Skin epidermis (tissue), 12 donors: ENCODE data around the gene TAF1L.

ENCODE experiments used
- H3K27ac ChIP-seq, 21 experiments: fragments of 200-600 bp; sonication (generic) in 11 of 21; one replicate each; pipeline ENCODE4 v1.5.0; 2020; ENCODE audit warnings: mild to moderate bottlenecking in 3 of 21, inconsistent platforms in 2 of 21, moderate library complexity in 2 of 21
- H3K4me3 ChIP-seq, 7 experiments: fragments of 200-600 bp; sonication (generic) in 2 of 7; one replicate each; pipeline ENCODE4 v1.5.0; 2020; ENCODE audit warnings: inconsistent platforms in 2 of 7, mild to moderate bottlenecking in 2 of 7, moderate library complexity in 1 of 7

The TAF1L gene

DNA sequence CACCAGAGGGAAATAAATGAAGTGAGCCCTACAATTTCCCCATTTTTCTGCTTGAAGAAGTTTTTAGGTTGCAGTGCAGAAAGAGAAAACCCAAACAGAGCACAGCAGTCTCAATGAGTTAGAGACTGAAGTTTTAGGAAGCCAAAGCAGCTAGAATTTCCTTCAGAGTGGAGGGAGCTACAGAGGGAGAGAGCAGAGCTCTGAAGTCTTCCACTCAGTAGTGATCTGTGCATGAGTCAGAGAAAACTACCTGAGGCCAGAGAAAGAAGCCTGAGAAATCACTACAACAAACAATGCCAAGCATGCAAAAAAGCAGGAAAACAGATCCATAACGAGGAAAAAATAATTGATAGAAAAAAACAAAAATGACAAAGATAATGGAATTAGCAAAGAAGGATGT lies 44.6 kb downstream of the TAF1L start:
- Histone ChIP-seq H3K4me3 (no peak overlapping the region), H3K27ac (no peak overlapping the region)

DNA sequence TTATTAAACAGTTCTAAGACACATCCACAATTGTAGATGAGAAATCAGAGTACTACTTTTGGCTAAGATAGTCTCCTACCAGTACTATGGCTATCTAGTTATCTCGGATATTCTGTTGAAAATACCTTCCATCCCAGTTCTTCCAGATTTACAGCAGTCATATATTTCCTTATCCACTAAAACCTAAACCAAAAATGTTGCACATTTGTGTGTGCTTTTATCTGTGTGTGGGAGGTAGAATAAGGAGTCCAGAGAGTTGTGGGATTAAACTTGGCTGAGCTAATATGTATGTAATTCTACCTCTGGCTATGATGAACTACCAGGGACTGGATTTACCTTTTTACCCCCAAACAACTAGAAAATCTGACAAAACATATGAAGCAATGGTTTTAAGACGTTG lies 45.0 kb downstream of the TAF1L start:
- H3K4me3 ChIP-seq: no peak overlapping the region
- no peak overlapping the region for H3K27ac ChIP-seq

DNA sequence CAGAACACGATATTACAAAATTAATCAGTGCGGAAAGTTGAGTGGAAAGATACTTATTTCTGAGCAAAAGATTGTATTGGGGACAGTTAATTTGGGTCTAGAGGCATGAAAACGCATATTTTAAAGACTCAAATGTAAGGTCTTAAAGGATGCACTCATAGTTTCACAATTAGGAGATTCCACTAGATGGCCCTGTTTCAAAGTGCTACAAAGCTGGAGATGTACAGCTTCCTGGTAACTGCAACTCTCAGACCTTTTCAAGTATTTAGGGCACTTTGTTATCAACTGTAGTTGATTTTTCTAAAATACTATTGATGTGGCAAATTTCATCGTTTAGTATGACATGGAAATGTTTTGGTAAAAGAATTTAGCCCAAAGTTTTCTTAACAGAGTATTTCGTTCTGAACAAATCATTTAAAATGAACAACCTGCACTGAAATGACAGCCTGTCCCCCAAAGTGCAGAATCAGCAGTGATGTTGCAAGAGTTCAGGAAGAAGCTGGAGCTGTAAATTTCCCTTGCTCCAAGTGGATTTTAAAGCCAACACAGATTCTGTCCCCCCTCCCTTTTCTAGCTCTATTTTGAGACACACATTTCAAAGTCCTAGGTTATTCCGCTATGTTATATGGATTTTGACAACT lies 46.3 kb downstream of the TAF1L start:
- H3K4me3 ChIP-seq: no peak overlapping the region
- no peak overlapping the region for H3K27ac ChIP-seq

DNA sequence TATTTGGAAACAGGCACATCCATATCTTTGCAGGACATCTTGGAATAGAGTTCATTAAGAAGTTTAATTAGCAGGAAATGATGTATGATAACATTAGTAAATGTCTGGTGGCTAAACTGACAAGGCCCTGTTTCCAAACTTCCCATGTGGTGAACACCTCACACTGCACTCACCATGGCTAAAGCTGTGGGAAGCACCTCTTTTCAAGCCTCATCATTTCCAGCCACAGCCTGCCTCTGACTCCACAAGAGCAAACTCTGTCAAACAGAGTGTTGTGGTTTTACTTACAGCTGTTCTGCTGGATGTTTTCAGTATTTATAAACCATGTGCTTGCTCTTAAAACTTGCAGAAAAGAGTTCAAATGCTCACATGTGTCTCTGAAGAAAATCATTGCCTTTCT lies 47.6 kb downstream of the TAF1L start:
- Histone ChIP-seq H3K27ac (no peak overlapping the region), H3K4me3 (no peak overlapping the region)

DNA sequence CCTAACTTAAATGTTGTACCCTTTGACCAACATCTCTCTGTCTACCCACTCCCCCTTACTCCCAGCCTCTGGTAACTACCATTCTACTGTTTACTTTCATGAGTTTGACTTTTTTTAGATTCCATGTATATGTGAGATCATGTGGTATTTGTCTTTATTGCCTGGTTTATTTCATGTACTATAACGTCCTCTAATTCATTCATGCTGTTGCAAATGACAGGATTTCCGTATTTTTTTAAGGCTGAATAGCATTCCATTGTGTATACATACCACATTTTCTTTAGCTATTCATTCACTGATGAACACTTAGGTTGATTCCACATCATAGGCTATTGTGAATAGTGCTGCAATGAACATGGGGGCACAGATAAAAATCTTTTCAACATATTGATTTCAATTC lies 50.7 kb downstream of the TAF1L start:
- no peak overlapping the region for H3K27ac ChIP-seq
- H3K4me3 ChIP-seq: no peak overlapping the region

DNA sequence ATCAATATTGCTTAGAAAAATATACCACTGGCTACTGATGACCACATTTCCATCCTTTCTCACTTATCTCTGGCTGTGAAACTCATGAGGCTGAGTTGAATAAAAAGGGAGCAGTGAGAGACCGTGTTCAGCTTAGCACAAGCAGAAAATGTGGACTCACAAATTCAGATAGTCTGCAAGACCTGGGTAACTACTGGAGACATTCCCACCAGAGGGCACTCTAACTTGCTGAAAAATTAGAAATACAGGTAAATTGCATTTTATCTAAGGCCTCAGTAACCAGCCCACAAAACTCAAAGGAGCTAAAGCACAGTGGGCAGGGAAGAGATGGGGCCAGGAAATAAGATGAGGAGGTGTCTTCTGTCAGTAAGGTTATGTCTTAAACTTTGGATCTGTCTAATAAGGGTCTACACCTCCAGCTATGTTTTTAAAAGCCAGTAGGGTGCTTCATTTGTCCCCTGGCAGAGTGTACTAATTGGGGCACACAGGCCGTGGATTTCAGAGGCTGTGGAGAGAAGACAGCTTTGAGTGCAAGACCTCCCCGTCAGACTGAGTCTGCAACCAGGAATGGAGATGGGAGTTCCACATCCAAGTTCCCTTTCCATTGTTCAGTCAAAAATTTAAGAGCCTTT lies 53.8 kb downstream of the TAF1L start:
- Histone ChIP-seq H3K4me3 (no peak overlapping the region), H3K27ac (no peak overlapping the region)

DNA sequence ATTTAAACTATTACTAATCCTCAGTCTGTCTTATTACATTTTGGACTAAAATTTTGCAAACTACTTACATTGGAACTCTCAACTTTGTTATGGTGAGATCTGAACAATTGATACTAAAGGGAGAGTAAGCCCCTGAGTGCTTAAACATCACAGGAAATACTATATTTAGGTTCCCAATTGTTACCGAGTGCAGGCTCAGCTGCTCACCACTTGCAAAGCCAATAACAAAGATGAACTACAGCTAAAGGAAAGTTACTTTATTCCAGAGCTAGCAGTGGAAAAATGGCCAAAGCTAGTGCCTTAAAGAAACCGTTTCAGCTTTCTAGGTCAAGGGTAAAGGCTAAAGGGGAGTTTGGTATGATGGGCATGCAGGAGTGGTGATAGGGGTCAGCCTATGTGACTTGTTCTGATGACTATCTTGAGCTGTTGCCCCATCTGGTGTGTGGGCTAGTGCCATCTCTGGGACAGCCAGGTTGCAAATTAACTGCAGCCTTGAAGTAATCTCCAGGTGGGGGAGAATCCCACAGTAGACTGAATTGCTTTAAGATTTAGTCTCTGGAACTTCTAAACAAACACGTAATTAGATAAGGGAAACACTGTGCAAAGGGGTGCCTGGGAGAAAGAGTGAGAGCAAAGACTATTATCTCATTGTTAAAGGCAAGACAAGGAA lies 54.7 kb downstream of the TAF1L start:
- H3K4me3 ChIP-seq: no peak overlapping the region
- H3K27ac ChIP-seq: no peak overlapping the region

DNA sequence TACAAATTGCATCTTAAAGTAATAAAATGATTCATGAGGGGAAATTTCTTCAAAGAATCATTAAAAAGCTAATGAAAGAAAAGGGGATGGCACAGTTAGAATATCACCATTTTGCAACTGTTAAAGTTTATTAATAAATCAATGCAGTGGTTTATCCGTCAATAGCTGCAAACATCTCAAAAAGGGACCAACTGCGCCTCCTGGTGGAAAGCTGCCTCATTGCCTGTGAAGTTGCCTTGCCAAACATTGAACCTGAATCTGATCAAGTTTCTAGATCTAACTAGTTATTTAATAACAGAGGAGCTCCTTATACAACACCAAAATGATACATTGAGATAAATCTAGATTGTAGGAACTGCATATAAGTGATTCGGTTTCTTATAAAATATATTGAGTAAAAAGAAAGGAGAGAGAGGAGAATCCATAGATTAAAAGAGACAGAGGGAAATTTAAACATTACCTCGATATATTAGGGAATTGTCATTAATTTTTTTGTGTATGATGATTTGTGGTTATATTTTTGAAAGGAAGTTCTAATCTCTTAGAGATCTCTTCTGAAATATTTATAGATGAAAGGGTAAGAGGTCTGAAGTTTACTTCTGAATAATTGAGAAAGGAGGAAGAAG lies 55.6 kb downstream of the TAF1L start:
- H3K4me3 ChIP-seq: no peak overlapping the region
- no peak overlapping the region for H3K27ac ChIP-seq
